Left renal pelvis (tissue), 4 donors: ENCODE results near the gene TEX51. TPM values are rescaled to one million over a fixed set of nuclear protein-coding genes. Genes with fewer than 3 reads are reported as not detected.

Experiments
- DNase-seq, 4 donors: peaks; one replicate each; pipeline ENCODE4 v3.0.0-alpha.2; 2013; ENCODE audit warnings: low read depth in 4 of 4, low spot score in 3 of 4
- polyA plus RNA-seq, 4 donors: library from polyadenylated mRNA; unstranded; fragments of 120-200 nt; gene quantifications; one replicate each; pipeline ENCODE4 v1.2.1, GENCODE V29; 2013; ENCODE audit not compliant: insufficient read length in 4 of 4

The TEX51 gene
- not detected for polyA plus RNA-seq

DNA sequence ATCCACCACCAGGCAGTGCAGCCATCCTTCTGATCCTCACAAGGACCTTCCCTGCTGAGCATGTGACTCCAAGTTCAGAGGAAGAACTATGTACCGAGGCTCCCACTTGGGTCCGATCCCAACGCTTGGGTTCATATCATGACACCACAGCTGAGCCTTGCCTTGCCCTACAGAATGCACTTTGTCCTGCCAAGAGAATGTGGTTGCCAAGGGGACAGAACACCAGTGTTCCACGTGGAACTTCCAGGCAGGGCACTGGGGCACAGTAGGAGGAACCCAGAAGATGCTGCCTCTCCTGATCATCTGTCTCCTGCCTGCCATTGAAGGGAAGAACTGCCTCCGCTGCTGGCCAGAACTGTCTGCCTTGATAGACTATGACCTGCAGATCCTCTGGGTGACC, at the start of gene TEX51:
TSS of gene TEX51 (plus strand) at position 255 of the 400 bp plus-strand sequence. CDS start at position 284, 29 bp downstream.
- DNase-seq: no peak

DNA sequence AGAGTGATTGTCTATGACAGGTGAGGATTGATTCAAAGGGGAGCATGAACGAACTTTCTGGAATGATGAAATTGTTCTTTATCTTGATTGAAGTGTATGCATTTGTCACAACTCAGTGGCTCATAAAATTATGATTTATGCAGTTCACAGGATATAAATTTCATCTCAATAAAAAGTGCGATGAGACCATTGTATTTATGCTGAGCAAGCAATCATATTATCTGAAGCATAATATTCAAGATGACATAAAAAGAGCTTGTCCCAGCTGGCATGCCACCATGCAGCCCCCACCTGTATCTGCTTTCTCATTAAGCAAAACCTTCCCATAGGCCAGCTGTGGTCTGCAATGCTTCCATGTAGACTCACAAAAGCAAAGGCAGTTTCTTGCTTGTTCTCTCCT, 49.6 kb upstream of the TEX51 start:
- no peak for DNase-seq

DNA sequence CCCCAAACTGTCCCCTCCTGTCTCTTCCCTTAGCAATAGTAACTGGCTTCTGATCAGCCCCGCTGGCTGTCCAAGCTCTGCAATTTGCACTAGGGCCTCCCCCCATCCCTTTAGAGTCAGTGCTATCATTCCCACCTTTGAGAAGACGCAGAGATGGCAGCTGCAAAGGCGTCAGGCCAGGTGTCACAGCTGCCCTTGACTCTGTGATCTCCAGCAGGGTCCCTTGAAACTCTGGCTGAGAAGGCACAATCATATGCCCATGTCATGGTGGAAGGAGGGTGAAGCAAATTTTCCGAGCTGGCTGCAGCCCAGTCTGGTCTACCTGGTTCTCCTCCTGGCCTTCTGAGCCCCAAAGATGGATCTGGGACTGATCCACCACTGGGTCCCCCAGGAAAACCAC, 49.2 kb upstream of the TEX51 start:
- DNase-seq: no peak

- DNase-seq: no peak
Observed at GRCh38 chr2:126849991-126850535, 48.6 kb upstream of the TEX51 start.

- DNase-seq: no peak
Observed at GRCh38 chr2:126850940-126851339, 47.8 kb upstream of the TEX51 start.

- DNase-seq: no peak
Observed at GRCh38 chr2:126851756-126852155, 46.9 kb upstream of the TEX51 start.

GRCh38 chr2:126852361-126852760, 46.3 kb upstream of the TEX51 start:
- DNase-seq: no peak

GRCh38 chr2:126855606-126856005, 43.1 kb upstream of the TEX51 start:
- DNase-seq: no peak

DNA sequence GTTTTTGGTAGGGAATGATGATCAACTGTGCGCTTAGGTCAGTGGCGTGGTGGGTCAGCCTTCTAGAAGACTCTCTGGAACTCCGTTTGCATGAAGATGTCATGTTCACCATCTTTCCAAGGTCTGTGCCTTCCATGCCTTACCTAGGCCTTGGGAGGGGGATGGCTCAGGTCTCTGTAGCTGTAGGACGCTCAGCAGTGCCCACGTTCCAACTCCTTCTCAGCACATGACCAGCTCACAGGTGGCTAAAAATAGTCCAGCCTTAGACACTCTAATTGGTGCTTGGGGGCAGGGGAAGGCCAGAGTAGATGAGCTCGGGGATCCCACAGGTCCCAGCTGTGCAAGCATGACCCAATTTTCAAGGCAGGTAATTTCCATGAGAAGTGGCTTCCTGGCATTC, 42.3 kb upstream of the TEX51 start:
- DNase-seq: no peak

- DNase-seq: no peak
Observed at GRCh38 chr2:126857502-126857901, 41.2 kb upstream of the TEX51 start.

- DNase-seq: no peak
Observed at GRCh38 chr2:126858013-126858412, 40.7 kb upstream of the TEX51 start.

DNA sequence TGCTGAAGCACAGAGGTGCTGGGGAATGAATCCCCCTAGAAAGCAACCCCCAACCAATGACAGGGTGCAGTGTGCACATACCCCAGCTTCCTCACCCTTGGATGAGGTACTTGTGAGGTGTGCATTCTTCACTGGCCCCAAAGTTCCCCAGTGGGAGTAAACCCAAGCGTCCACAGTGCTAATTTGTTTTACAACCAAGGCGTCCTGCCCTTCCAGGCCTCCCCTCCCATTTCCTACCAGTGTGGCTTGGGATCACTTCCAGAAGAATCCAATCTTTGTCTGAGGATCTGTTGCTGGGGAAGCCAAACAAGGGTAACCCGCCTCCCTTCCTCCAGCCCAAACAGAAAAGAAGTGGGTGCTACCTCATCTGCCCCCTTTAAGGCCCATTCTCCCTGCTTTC, 40.3 kb upstream of the TEX51 start:
- DNase-seq: no peak

- no peak for DNase-seq
Observed at GRCh38 chr2:126858991-126859390, 39.7 kb upstream of the TEX51 start.

DNA sequence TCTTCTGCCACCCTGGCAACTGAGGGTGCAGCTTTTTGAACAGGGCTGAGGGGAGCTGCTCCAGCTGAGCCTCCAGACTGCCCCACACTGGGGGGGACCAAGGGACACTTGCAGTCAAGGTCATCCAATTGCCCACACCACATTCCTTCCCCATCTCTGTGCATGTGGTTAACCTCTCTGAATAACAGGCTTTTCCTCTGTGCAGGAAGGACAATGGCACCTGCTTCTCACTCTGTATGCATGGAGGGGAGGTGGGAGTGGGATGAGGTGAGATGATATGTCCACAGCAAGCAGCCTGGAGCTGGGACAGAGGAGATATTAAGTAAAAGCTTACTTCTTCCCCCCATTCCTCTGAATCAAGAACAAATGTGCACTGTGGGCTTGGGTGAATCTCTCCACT, 39.1 kb upstream of the TEX51 start:
- no peak for DNase-seq

DNA sequence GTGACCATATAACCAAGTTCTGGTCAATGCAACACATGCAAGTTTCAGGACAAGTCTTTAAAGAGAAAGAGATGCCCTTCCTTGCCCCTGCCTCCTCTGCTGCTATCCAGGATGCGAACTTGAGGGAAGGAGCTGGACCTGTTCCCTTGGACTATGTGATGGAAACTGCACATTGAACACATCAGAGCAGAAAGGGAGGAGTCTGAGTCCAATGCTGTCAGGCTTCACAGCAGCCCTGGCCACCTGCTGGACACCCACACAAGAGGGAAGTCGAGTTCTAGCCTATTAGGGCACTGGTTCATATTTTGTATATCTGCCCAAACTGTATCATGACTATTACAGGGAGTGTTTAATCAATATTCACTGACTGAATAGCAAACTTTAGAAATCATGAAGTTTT, 38.3 kb upstream of the TEX51 start:
- no peak for DNase-seq

DNA sequence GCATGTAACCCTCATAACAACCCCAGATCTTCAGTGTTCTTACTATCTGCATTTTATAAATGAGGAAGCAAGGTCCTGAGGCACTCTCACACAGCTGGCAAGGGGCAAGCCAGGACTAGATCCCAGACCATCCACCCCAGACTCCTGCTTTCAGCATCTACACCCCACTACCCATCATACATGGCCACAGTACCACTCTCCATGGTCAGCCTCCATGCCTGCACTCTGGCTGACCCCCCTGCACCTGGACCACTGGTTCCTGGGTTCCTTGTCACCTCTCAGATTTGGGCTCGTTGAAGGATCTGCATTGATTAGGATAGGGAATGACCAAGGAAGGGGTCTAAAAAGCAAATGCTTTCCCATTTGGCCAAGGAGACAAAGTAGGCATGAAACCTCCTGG, 36.0 kb upstream of the TEX51 start:
- DNase-seq: no peak

DNA sequence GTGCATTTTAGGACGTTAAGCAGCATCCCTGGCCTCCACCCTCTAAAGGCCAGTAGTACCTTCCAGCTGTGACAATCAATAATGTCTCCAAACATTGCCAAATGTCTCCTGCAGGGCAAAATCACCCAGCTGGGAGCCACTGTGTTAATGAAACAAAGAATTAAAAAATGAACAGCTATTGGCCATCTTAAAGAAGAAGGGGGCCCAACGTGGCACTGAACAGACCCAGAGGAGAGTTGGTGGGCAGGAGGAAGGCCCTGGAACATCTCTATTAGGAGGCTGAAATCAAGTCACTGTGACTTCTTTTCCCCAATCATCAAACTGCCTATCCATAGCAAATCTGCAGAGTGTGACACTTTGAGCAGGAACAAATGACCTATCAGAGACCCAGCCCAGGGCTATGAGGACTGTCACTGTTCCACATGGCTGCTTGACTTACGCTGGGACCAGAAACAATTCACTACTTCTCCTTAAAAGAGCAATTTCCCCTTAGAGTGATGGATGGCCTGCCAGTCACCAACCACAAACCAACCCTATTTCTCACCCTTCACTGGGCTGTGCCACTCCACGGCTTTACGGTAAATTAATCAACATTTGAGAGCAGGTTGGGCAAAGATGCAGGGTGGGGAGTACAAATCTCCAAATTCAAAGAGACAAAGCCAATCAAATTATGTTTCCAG, 35.2 kb upstream of the TEX51 start:
- no peak for DNase-seq

GRCh38 chr2:126864861-126865260, 33.8 kb upstream of the TEX51 start:
- no peak for DNase-seq

DNA sequence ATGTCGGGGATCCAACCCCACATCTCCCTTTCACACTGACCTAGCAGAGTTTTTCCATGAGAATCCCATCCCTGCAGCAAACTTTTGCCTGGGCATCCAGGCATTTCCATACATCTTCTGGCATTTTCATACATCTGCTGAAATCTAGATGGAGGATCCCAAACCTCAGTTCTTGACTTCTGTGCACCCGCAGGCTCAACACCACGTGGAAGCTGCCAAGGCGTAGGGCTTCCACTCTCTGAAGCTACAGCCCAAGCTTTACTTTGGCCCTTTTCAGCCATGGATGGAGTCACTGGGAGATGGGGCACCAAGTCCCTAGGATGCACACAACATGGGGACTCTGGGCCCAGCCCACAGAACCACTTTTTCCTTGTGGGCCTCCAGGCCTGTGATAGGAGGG, 32.2 kb upstream of the TEX51 start:
- DNase-seq: no peak

- DNase-seq: no peak
Observed at GRCh38 chr2:126874961-126875360, 23.7 kb upstream of the TEX51 start.

- DNase-seq: no peak
Observed at GRCh38 chr2:126876631-126877030, 22.1 kb upstream of the TEX51 start.

DNA sequence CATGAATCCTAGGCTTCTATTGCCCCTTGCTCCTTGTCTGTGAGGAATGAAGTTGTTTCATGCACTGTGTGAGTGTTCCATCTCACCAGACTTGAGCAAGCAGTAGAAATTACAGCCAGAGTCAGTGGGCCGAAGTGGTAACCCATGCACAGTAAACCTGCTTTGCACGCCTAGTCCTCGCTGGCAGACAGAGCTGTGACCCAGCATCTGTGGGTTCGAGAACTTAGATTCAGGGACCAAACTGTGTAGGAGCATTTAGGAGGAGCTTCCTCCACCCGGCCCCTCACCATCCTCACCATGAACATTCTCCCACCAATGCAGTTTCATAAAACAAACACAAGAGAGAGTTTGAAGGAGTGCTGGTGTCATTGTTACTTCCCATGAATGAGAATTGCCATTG, 21.6 kb upstream of the TEX51 start:
- no peak for DNase-seq
